HG03175 (cell line): ENCODE results near the gene E4F1.
A peak's percentile ranks its signal among the peaks of the same experiment; 100 is the strongest.

ENCODE experiments used
- ATAC-seq: cut with Tn5 transposase; IDR thresholded peaks from one replicate; pipeline ENCODE4 v1.9.1; 2021; ENCODE audit warnings: mild to moderate bottlenecking, moderate library complexity; ENCODE audit not compliant: unreplicated experiment

E4F1 gene

GRCh38 chr16:2205104-2205966 is 18.1 kb upstream of the E4F1 start, which contains the start of gene MLST8:
TSS of gene MLST8 (plus strand) at chr16:2205454. CDS start at chr16:2206086, 632 bp downstream.
- ATAC-seq = peak; percentile 78

DNA sequence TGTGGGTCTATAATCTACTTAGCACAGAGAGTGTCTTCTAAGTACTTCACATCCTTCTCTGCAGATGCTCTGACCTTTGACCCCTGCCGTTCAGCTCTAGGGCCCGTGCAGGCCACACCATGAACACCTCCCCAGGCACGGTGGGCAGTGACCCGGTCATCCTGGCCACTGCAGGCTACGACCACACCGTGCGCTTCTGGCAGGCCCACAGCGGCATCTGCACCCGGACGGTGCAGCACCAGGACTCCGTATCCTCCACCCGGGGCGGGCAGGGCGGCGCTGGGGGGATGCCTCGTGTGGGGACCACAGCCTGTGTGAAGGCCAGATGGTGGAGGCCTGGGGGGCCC is 17.5 kb upstream of the E4F1 start:
- ATAC-seq = peak; percentile 2

DNA sequence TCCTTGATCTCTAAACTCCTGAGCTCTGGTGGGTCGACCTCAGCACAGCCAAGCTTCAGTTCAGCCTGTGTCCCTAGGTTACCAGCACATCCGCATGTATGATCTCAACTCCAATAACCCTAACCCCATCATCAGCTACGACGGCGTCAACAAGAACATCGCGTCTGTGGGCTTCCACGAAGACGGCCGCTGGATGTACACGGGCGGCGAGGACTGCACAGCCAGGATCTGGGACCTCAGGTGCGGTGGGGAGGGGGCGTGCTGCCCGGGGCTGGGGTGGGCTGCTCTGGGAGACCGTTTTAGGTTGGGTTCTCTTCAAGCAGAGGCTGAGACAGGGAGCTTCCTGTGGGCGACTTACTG is 17.0 kb upstream of the E4F1 start:
- no peak for ATAC-seq

- ATAC-seq = no peak
Observed at GRCh38 chr16:2206780-2207433, 16.5 kb upstream of the E4F1 start.

DNA sequence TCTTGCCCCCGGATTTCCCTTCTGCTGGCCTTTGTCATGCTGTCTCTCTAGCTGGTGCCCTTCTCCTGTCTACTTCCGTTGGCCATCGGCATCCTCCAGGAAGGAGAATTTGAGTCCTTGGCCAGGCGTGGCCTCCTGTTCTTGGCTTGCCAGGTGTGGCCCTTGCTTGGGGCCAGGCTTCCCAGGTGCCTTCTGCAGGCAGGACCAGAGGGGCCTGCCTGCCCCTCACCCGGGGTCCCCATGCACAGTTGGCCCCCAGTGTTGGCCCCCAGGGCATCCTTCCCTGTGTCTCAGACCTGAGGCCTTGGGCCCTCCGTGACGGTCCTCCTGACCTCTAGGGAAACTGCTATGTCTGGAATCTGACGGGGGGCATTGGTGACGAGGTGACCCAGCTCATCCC is 15.5 kb upstream of the E4F1 start:
- no peak for ATAC-seq

DNA sequence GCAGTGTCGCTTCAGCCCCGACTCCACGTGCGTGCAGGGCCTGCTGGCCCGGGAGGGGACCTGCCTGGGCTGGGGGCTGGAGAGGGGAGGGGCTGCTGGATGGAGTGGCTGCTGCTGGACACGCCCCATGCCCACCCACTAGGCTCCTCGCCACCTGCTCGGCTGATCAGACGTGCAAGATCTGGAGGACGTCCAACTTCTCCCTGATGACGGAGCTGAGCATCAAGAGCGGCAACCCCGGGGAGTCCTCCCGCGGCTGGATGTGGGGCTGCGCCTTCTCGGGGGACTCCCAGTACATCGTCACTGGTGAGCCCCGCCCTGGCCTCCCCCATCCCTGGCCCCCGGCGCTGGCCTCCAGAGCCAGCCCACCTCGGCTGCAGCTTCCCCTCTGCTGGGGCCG is 15.1 kb upstream of the E4F1 start:
- ATAC-seq = no peak

DNA sequence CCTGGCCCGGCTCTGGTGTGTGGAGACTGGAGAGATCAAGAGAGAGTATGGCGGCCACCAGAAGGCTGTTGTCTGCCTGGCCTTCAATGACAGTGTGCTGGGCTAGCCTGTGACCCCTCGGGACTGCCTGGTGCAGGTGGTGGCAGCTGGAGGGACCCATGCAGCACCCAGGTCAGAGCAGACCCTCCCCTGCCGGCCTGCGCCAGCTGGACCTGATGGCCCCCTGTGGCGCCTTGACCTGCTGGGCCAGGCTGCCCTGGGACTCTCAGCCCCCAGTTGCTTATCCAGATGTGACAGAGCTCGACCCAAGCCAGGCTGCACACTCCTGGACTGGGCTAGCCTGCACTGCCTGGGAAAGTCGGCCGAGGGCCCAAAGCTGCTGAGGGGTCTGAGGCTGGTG is 14.6 kb upstream of the E4F1 start:
- no peak for ATAC-seq

DNA sequence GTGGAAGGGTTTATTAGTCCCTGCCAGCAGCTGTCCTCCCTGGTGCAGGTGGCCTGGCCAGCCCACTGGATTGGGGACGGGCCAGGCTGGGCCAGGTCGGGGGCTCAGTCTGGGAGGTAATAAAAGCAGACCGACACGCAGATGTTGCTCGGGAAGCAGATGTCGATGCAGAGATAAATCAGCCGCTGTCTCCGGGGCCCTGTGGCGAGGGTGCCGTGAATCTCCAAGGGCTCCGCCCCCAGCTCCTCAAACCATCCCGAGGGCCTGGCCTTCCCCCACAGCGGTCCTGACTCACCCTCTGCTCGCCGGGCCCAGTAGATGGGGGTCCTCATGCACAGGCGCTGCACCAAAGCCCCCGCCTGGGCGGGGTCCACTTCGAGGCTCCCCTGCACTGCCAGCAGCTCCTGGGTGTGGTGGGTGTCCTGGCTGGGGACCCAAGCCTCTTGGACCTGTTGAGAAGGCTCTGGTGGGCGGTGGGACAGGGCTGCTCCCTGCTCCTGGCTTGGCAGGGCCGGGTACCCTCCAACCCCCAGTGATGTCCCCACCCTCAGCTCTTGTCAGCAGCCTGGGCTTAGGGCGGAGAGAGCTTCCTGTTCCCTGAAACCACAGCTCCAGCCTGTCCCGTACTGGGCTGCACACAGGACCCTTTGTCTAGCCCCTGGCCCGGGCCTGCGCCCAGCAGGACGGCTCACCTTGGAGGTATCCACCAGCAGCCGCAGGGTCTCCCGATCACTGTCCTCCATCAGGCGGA is 14.0 kb upstream of the E4F1 start:
- no peak for ATAC-seq

DNA sequence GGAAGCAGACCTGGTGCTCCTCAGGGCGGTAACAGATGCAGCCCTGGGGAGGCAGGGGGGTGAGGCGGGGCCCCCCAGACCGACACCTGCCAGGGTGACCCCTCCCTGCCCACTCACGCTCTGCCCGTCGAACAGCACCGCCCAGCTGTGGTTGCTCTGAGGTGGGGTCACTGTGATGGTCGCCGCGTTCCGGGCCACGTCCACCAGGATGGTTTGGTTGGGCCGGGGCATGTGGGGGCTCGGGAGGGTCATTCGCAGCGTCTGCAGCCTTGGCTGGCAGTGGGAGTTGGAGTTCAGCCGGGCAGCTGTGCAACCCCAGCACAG is 13.4 kb upstream of the E4F1 start:
- no peak for ATAC-seq

DNA sequence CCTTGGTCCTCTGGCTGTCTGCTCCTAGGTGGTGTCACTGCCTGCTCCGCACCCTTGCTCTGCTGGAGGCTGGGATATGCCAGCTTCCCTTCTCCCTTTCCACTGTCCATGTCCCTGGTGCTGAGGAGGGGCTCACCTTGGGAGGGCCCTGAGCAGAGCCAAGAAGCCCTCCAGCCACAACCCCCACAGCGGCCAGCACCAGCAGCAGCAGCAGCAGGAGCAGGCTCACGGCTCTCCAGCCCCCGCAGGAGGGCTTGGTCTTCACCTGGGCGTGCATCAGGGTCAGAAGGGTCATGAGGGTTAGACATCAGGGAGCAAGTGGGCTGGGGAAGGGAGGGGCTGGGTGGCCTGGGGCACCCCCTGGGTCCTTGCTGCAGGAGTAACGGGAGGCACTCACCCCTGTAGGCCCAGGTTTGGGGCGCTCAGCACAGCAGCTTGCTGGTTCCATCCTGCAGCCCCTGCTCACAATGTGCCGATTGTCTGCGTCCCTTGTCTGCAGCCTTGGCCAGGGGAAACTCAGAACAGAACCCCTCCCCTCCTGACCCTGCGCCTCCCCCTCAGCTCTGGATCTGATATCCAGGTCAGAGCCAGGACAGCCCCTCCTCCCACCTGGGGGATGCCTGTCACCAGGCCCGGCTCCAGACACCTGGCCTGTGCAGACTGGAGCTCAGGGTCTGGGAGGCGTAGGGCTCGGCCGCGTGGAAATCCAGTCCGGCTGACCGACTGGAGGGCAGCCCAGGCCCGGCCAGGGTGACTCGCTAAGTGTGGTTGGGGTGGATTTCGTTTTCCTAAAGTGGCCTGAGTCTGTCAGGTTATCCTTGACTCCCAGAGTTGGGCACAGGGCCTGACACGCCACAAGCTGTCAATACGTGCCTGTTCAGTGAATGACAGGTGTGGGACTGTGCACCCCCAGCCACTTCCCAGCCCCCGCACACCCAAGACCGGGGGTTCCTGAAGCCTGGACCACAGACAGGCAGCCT is 12.7 kb upstream of the E4F1 start, which contains the start of gene BRICD5:
Gene BRICD5, minus strand, starts transcription at position 478 of the 980 bp plus-strand sequence. Its CDS starts 30 bp downstream, at position 448.
- ATAC-seq = no peak

DNA sequence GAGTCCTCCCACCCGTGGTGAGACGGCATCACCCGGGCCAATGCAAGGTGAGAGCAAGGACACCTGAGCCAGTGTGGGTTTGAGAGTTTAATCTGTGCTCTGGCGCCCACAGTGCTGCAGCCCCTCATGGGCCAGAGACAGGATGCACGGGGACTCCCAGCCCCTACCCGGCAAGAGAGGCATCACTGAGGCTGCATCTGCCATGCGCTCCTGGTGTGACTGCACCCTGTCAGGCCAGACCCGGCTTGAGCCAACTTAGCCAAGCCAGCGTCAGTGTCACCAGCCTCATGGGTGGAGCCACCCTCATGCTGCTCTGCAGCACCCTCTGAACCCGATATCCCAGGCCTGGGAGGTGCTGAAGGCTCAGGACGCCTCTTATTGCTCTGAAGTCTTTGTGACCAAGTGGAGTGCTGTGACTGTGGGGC is 11.5 kb upstream of the E4F1 start:
- no peak for ATAC-seq

DNA sequence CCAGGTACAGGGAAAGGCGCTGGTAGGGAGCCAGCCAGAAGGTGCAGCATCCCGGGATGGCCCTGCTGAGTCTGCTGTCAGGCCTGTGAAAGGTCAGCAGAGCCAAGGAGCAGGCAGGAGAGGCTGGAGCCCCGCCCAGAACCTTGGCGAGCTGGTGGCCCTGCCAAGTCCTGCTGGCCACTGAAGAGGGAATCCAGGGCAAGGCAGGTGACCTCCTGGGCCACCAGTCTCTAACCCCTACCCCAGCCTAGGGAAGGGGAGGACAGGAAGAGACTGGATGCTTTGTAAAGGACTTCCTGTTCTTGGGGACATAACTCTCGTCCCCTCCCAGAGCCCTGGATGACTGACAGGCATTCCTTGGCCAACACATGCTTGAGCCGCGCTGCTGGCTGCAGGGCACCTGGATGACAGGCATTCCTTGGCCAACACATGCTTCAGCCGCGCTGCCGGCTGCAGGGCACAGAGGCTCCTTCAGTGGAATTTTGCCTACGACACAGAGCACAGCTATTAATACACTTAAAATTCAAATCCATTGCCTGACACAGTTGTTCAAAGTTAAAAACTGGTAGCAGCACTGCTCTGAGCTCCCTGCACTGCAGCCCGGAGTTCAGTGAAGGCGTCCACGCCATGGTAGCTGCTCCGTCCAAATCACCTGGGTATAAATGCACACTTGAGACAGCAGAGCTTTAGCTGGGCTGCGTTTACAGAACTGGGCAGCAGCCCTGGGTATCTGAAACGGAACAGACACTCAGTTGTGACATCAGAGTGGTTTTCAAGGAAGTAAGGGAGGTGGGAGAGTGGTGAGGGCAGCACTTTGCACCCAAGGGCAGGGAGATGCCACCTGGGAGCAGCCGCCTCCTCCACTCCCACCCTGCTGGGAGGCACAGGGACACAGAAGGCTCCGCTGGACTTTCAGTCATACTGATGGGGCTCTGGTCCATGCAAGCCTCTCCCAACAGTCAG is 10.7 kb upstream of the E4F1 start:
- no peak for ATAC-seq

DNA sequence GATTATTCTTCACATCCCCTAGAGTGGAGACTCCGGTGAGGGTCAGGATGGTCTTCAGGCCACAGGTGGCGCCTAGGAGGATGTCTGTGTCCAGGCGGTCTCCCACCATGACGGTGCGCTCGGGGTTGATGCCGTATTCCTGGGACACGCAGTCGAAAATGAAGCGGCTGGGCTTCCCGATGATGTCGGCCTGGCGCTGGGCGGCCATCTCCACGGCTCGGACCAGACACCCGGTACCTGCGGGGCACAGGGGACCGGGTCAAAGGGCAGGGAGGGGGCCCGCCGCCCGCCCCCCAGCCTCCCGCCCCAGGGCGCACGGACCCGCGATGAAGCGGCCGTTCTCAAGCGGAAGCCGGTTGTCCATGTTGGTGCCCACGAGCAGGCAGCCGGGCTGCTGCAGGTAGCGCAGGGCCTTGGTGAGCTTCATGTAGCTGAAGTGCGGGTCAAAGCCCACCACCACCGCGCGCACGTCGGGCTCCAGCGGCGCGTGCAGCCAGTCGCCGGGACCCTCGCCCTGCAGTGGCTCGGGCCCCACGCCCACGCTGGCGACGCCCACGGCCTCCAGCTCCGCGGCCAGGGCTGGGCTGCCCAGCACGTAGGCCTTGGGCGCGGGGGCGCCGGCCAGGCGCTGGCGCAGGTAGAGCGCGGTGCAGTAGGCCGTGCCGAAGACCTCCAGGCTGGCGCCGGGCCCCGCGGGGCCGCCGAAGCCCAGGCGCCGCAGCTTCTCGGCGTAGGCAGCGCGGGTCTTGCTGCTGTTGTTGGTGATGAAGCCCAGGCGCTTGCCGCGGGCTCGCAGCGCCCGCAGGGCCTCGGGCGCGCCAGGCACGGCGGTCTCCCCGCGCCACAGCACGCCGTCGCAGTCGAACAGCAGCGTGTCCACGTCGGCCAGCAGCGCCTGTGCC is 9.3 kb upstream of the E4F1 start:
- ATAC-seq = peak; percentile 3

GRCh38 chr16:2214719-2214968 is 8.7 kb upstream of the E4F1 start, which contains the start of gene PGP:
TSS of gene PGP (minus strand) at chr16:2214840. CDS start at chr16:2214777, 63 bp downstream.
- ATAC-seq = peak; percentile 89

DNA sequence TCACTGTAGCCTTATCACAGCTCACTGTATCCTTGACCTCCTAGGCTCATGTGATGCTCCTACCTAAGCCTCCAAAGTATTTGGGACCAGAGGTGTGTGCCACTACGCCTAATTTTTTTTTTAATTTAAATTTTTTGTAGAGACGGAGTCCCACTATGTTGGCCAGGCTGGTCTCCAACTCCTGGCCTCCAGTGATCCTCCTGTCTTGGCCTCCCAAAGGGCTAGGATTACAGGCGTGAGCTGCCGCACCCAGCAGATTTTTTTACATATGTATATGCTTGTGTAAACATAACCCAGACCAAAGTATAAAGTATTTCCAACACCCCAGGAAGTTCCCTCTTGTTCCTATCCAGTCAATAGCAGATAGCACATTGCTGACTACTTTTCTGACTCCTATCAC is 7.1 kb upstream of the E4F1 start:
- ATAC-seq = no peak

GRCh38 chr16:2223942-2224486 is 623 bp downstream of the E4F1 start:
- ATAC-seq = peak; percentile 14

DNA sequence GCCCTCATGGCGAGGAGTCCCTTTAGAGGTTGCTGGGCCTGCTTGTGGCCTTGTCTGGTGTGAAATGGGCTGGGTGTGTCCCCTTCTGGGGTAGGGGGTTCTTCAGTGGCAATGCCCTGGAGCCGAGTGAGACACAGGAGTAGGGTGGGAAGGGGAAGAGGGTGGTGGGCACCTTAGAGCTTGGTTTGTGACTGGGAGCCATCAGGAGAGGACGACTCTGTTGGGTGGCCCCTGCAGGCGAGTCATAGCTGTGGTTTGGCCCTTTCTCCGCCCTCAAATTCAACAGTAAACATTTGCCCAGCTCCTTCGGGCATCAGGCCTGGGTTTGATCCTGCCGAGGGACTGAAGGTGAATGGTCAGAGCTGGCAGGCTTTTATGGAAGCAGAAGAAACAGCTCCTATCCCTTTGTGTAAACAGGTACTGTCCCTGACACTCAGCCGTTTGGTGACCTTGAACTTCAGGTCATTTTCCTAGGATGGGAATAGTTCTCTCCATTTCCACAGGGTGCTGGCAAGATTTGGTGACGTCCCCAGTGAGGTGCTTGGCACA is 2.9 kb downstream of the E4F1 start:
- ATAC-seq = no peak

DNA sequence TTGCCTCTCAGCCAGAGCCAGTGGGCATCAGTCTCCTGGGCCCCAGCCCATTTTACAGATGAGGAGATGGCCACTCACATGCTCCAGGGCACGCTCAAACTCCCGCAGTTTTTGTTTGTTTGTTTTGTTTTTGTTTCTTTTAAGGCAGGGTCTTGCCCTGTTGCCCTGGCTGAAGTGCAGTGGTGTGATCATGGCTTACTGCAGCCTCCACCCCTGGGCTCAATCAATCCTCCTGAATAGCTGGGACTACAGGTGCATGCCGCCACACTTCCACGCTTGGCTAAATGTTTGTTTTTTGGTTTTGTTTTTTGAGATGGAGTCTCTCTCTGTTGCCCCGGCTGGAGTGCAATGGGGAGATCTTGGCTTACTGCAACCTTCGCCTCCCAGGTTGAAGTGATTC is 3.5 kb downstream of the E4F1 start:
- ATAC-seq = no peak
